Mesangial cell (primary cell): ENCODE data around the gene EPB41L2. TPM values are rescaled to one million over a fixed set of nuclear protein-coding genes. Genes with fewer than 3 reads are reported as not detected.

Source experiments
- total RNA-seq: library from RNA; depleted of rRNA; stranded (reverse); fragments of >200 nt; gene quantifications from 2 replicates; pipeline ENCODE4 v1.2.3, GENCODE V29; 2015

EPB41L2 gene
- 30.0 and 56.4 TPM in 2 replicates for total RNA-seq

DNA sequence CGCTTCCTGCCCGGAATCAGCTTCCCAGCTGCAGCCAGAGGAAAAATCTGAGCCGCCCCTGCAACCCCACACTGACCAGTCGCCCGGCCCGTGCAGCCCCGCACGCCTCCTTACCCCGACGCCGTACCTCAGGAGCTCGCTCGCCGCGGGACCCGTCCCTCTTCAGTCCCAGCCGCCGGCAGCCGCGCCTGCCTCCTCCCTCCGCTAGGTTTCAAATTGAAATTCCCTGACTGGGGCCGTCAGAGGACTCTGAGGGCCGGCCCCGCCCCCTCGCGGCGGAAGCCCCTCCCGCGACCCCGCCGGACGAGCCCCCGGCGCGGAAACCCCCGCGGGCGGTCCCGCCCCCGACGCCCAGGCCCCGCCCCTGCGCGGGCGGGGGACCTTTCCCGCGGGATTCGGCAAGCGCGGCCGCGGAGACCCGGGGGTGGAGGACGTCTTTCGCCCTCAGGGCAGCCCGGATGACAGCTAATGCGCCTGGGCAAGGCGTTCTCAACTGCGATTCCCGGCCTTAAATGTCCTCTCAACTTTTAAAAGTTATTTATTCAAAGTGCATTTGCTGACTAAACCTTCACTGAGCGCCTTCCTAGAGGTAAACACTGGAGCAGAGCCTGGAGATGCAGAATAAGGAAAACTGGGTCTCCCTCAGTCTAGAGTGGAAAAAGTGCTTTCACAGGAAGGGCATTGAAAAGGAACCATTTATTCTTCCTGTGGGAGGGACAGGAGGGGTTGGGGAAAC lies at the start of gene EPB41L2:
Gene EPB41L2, minus strand, starts transcription at position 218 of the 736 bp plus-strand sequence. CDS start 106,760 bp downstream, outside the sequence.

DNA sequence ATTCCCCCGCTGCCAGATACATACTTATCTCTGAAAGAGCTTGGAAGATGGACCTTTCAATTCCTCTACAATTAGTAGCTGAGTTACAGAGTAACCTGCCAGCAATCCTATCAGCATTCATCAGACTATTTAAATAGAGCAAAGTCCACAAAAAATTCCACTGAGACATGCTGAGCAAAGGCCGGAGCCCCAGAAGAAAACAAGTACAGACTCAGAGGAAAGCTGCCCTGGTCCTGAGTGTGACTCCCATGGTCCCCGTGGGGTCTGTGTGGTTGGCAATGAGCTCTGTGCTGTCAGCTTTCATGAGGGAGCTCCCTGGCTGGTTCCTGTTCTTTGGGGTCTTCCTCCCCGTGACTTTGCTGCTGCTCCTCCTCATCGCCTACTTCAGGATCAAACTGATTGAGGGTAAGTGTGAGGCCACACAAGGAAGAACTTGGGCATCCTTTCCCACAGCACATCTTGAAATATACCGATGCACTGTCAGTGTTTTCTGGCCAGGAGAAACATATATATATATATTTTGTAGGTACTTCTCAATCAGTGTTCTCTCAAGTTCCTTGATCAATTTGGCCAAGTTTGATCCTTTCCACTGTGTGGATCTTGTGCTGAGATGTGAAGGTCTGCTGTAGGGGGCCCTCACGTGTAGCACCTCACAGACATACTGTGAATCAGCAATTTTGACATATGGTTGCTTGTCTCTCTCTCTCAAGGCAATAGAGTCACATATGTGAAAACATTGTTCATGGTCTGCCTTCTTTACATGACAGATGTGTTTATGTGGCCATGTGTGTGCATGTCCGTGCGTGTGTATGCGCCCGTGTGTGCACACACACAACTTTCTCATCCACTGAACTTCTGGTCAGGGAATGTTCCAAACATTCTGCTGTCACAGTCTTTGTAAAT lies 235.5 kb downstream of the EPB41L2 start, which contains the start of gene SMLR1:
Gene SMLR1, plus strand, starts transcription at position 160 of the 903 bp plus-strand sequence. Its CDS starts 8 bp downstream, at position 168.

Other genes starting within 250 kb of the EPB41L2 start
- gene SMLR1, start 235.8 kb downstream of the EPB41L2 start, total RNA-seq: not detected in 2 replicates
- gene AKAP7, start 72.2 kb upstream of the EPB41L2 start, total RNA-seq: 1.1 and 2.7 TPM in 2 replicates